KMS-11 (cell line): ENCODE measurements around the gene STUM.

ENCODE experiments used
- H2AFZ ChIP-seq: fragments of 200-600 bp; sonication (generic); 2 replicates; pipeline ENCODE4 v1.6.1; 2016; ENCODE audit warnings: antibody characterized with exemption, mixed run types, low read depth
- H3K27ac ChIP-seq: fragments of 200-600 bp; sonication (generic); 2 replicates; pipeline ENCODE4 v1.6.1; 2016; ENCODE audit warnings: mild to moderate bottlenecking, mixed run types
- H3K27me3 ChIP-seq: fragments of 200-600 bp; sonication (generic); 2 replicates; pipeline ENCODE4 v1.6.1; 2017; ENCODE audit warnings: mild to moderate bottlenecking, low read depth, mixed run types, moderate library complexity; ENCODE audit not compliant: insufficient read depth
- H3K36me3 ChIP-seq: fragments of 200-600 bp; sonication (generic); 2 replicates; pipeline ENCODE4 v1.6.1; 2017; ENCODE audit warnings: mild to moderate bottlenecking, mixed run types; ENCODE audit not compliant: insufficient read depth
- H3K4me1 ChIP-seq: fragments of 200-600 bp; sonication (generic); 2 replicates; pipeline ENCODE4 v1.6.1; 2016; ENCODE audit warnings: mild to moderate bottlenecking, low read depth, mixed run types; ENCODE audit not compliant: poor library complexity, severe bottlenecking
- H3K4me2 ChIP-seq: fragments of 200-600 bp; sonication (generic); 2 replicates; pipeline ENCODE4 v1.7.0; 2016; ENCODE audit warnings: mild to moderate bottlenecking, mixed run types
- H3K4me3 ChIP-seq: fragments of 200-600 bp; sonication (generic); IDR thresholded peaks from 2 replicates; pipeline ENCODE4 v1.6.1; 2017; ENCODE audit warnings: low read depth, low read length, mixed read lengths; ENCODE audit not compliant: insufficient read depth
- H3K79me2 ChIP-seq: fragments of 200-600 bp; sonication (generic); 2 replicates; pipeline ENCODE4 v1.6.1; 2016; ENCODE audit warnings: low read depth, mixed run types; ENCODE audit not compliant: insufficient read depth
- H3K9ac ChIP-seq: fragments of 200-600 bp; sonication (generic); 2 replicates; pipeline ENCODE4 v1.6.1; 2016; ENCODE audit warnings: mild to moderate bottlenecking, mixed run types
- H4K20me1 ChIP-seq: fragments of 200-600 bp; sonication (generic); 2 replicates; pipeline ENCODE4 v1.6.1; 2016; ENCODE audit warnings: mild to moderate bottlenecking, mixed run types; ENCODE audit not compliant: insufficient read depth
- TF ChIP-seq, protein P1 (sequence below): fragments of 200-600 bp; sonication (generic); conservative IDR thresholded peaks from 2 replicates; pipeline ENCODE4 v1.6.1; 2017; ENCODE audit warnings: low read depth, mild to moderate bottlenecking, antibody characterized with exemption, low read length, moderate library complexity, mixed read lengths

Gene STUM

DNA sequence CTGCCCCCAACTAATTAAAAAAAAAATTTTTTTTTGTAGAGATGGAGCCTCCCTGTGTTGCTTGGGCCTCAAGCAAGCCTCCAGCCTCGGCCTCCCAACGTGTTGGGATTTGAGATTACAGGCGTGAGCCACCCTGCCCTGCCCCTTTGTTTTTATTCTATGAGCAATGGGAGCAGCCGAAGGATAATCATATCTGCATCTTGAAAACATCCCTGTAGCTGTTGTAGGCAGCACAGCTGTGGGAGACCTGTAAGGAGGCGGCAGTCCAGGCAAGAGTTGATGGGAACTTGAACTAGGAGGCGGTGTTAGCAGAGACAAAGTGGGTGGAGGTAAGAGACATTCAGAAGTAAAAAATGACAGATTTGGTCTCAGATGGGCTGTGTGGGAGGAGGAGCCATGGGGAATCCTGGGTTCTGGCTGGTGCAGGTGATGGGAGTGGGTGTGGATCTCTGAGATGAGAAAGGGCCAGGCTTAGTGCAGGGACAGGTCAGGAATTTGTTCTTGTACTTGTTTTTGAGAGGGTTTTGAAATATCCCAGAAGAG lies 31.3 kb downstream of the STUM start:
- no peaks in the 10 kb centered on the region for H3K4me1 ChIP-seq
- no peak overlapping the region for H3K4me2 ChIP-seq
- H2AFZ ChIP-seq: no peak overlapping the region
- no peaks in the 10 kb centered on the region for H3K27me3 ChIP-seq
- TF ChIP-seq, protein P1, sequence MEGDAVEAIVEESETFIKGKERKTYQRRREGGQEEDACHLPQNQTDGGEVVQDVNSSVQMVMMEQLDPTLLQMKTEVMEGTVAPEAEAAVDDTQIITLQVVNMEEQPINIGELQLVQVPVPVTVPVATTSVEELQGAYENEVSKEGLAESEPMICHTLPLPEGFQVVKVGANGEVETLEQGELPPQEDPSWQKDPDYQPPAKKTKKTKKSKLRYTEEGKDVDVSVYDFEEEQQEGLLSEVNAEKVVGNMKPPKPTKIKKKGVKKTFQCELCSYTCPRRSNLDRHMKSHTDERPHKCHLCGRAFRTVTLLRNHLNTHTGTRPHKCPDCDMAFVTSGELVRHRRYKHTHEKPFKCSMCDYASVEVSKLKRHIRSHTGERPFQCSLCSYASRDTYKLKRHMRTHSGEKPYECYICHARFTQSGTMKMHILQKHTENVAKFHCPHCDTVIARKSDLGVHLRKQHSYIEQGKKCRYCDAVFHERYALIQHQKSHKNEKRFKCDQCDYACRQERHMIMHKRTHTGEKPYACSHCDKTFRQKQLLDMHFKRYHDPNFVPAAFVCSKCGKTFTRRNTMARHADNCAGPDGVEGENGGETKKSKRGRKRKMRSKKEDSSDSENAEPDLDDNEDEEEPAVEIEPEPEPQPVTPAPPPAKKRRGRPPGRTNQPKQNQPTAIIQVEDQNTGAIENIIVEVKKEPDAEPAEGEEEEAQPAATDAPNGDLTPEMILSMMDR: no peak
- H3K27ac ChIP-seq: no peak overlapping the region
- no peak overlapping the region for H3K4me3 ChIP-seq
- no peak overlapping the region for H3K9ac ChIP-seq
- no peaks in the 10 kb centered on the region for H3K36me3 ChIP-seq
- H4K20me1 ChIP-seq: no peaks in the 10 kb centered on the region
- H3K79me2 ChIP-seq: no peaks in the 10 kb centered on the region

- no peak overlapping the region for H3K4me2 ChIP-seq
- H2AFZ ChIP-seq: no peak overlapping the region
- TF ChIP-seq, protein P1: no peak
- H3K79me2 ChIP-seq: no peaks in the 10 kb centered on the region
- no peak overlapping the region for H3K27ac ChIP-seq
- no peaks in the 10 kb centered on the region for H3K36me3 ChIP-seq
- no peaks in the 10 kb centered on the region for H3K27me3 ChIP-seq
- H3K4me3 ChIP-seq: no peak overlapping the region
- H3K9ac ChIP-seq: no peak overlapping the region
- H3K4me1 ChIP-seq: no peaks in the 10 kb centered on the region
- no peaks in the 10 kb centered on the region for H4K20me1 ChIP-seq
Observed at GRCh38 chr1:226580625-226581270, 32.2 kb downstream of the STUM start.

DNA sequence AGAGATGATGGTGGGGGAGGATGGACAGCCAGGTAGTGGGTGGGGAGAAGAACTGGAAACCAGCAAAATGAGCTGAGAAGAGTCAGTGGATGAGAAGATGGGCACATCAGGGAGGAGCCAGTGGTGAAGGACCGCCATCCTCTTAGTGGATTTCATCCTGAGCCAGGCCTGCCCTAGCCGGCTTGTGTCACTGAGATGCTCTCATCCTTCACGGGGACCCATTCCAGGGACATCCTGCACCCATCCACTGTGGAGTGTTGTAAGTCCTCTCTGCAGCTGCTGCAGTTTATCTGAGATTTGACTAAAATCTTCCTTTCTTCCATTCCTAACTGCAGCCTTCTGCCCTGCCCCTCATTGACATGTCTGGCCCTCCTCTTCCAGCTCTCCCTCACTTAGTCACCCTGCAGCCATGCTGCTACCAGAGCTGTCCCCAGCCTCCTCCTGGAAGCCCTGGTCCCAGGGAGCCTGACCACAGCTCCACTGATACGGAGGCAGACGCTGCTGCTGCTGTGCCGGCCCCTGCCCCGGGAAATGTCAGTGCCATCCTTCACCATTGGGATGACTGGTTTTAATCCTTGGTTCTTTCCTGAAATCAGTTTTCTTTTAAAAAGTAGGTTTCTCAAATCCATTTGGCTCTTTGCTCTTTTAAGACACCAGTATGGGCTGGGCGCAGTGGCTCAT lies 33.2 kb downstream of the STUM start:
- H3K4me3 ChIP-seq: no peak overlapping the region
- H4K20me1 ChIP-seq: no peaks in the 10 kb centered on the region
- H2AFZ ChIP-seq: no peak overlapping the region
- no peak overlapping the region for H3K9ac ChIP-seq
- H3K4me1 ChIP-seq: no peaks in the 10 kb centered on the region
- H3K4me2 ChIP-seq: no peak overlapping the region
- H3K36me3 ChIP-seq: no peaks in the 10 kb centered on the region
- no peaks in the 10 kb centered on the region for H3K79me2 ChIP-seq
- H3K27ac ChIP-seq: no peak overlapping the region
- no peaks in the 10 kb centered on the region for H3K27me3 ChIP-seq
- TF ChIP-seq, protein P1: no peak

DNA sequence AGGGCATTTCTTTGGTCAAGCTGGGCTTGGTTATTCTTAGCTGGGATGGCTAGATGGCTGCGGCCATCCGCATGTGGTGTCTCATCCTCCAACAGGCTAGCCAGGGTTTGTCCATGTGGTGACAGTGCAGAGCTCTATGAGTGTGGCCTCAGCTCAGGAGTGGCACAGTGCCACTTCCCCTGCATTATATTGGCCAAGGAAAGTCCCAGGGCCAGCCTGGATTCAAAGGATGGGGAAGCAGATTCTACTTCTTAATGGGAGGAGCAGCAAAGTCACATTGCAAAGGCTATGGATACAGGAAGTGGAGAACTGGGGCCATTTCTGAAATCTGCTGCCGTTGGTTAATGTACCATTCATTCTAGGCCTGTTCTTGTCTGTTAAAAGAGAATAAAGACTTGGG lies 34.4 kb downstream of the STUM start:
- Histone ChIP-seq H3K9ac (no peak overlapping the region), H4K20me1 (no peaks in the 10 kb centered on the region), H3K79me2 (no peaks in the 10 kb centered on the region), H3K27ac (no peak overlapping the region), H2AFZ (no peak overlapping the region), H3K27me3 (no peaks in the 10 kb centered on the region), H3K4me2 (no peak overlapping the region), H3K4me1 (no peaks in the 10 kb centered on the region), H3K4me3 (no peak overlapping the region), H3K36me3 (no peaks in the 10 kb centered on the region)
- TF ChIP-seq, protein P1: no peak
